Breast epithelium (tissue), 4 donors: ENCODE measurements around the gene FIZ1. TPM values are rescaled to one million over a fixed set of nuclear protein-coding genes. Genes with fewer than 3 reads are reported as not detected.
A peak's percentile ranks its signal among the peaks of the same experiment; 100 is the strongest.

Experiments used
- DNase-seq, 2 donors: peaks; one replicate each; pipeline ENCODE4 v3.0.0-alpha.2; 2019; ENCODE audit warnings: low spot score in 2 of 2
- H3K27ac ChIP-seq, 2 donors: fragments of 200-600 bp; sonication (generic) in 1 of 2; one replicate each; pipeline ENCODE4 v1.5.1; 2016 to 2019; ENCODE audit warnings: mild to moderate bottlenecking in 1 of 2
- H3K27me3 ChIP-seq, 2 donors: fragments of 200-600 bp; sonication (generic) in 1 of 2; one replicate each; pipeline versions ENCODE4 v1.5.1 to v1.6.0; 2017 to 2019; ENCODE audit warnings: control low read depth in 1 of 2, mild to moderate bottlenecking in 1 of 2
- H3K36me3 ChIP-seq: fragments of 200-600 bp; one replicate; pipeline ENCODE4 v1.5.1; 2019
- H3K4me1 ChIP-seq, 2 donors: fragments of 200-600 bp; sonication (generic); one replicate each; pipeline ENCODE4 v1.5.1; 2016 to 2019; ENCODE audit warnings: control low read depth in 1 of 2
- H3K4me3 ChIP-seq, 3 donors: fragments of 200-600 bp; sonication (generic); 1 replicate in 2 of 3; 2 replicates in 1 of 3; pipeline ENCODE4 v1.5.1; 2016 to 2019; ENCODE audit warnings: mild to moderate bottlenecking in 3 of 3, moderate library complexity in 2 of 3
- H3K9me3 ChIP-seq, 2 donors: fragments of 200-600 bp; sonication (generic) in 1 of 2; one replicate each; pipeline ENCODE4 v1.5.1; 2016 to 2019; ENCODE audit warnings: control low read depth in 1 of 2
- CTCF ChIP-seq, 3 donors: fragments of 450-650 bp; IDR thresholded peaks; one replicate each; pipeline ENCODE4 v1.5.1; 2016 to 2017; ENCODE audit warnings: antibody characterized with exemption in 3 of 3, mild to moderate bottlenecking in 3 of 3, moderate library complexity in 3 of 3
- POLR2A ChIP-seq: fragments of 450-650 bp; IDR thresholded peaks from one replicate; pipeline ENCODE4 v1.6.1; 2016; ENCODE audit warnings: antibody characterized with exemption, mild to moderate bottlenecking, moderate library complexity
- POLR2AphosphoS5 ChIP-seq, 3 donors: sonication (generic); formaldehyde crosslinking; IDR thresholded peaks; one replicate each; pipeline ENCODE4 v1.6.1; 2017; ENCODE audit warnings: antibody characterized with exemption in 3 of 3
- intact Hi-C: fragments of 100-400 bp; cut with DNase I; formaldehyde crosslinking; loops from one replicate; pipeline ENCODE4 v1.15.1; 2023; ENCODE audit warnings: low total_unique reads
- total RNA-seq, 3 donors: library from RNA; depleted of rRNA; stranded (reverse); fragments of >200 nt; gene quantifications; one replicate each; pipeline ENCODE4 v1.1.0, GENCODE V29; 2016

Gene FIZ1
- total RNA-seq, 3 donors from 2014 or later: 3.7 to 7.5 (median 6.1) TPM

GRCh38 chr19:55613396-55613795 is 14.1 kb upstream of the FIZ1 start:
- Histone ChIP-seq H3K27ac (no peak overlapping the region), H3K4me3 (no peak overlapping the region), H3K27me3 (no peaks in the 10 kb centered on the region), H3K36me3 (peaks cover 22% of the 10 kb centered on the region), H3K9me3 (no peaks in the 10 kb centered on the region), H3K4me1 (no peaks in the 10 kb centered on the region)
- TF ChIP-seq POLR2AphosphoS5 (IDR thresholded peaks at IDR 0.05) (no peak), POLR2A (no peak), CTCF (IDR thresholded peaks at IDR 0.05) (no peak)
- intact Hi-C loops: no loop called here
- no peak for DNase-seq

DNA sequence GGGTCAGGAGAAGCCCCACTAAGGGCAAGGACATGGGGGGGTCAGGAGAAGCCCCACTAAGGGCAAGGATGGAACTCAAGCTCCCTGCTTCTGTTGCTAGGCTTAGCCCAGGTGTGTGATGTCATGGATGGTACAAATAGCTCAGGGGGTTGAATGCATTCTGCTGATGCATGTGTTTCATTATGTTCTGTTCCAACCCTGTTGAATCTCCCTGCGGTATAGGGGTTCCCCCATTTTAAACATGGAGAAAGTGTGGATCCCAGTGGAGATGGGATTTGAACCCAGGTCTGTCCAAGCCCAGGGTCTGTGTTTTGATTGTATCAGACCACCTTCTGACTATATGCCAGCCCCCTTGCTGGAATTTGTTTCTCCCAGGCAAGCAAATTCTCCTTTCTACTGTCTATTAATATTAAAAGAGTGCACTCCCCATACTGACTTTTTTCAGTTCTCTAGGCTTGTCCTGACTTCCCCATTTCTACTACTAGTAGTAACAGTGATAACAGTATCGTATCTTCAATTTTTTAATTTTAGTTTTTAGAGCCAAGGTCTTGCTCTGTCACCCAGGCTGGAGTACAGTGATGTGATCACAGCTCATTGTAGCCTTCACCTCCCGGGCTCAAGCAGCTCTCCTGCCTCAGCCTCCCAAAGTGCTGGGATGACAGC is 12.8 kb upstream of the FIZ1 start:
- TF ChIP-seq POLR2AphosphoS5 (IDR thresholded peaks at IDR 0.05) (no peak), CTCF (IDR thresholded peaks at IDR 0.05) (no peak), POLR2A (no peak)
- peaks cover 22% of the 10 kb centered on the region for H3K36me3 ChIP-seq
- H3K4me1 ChIP-seq: no peaks in the 10 kb centered on the region
- DNase-seq: no peak
- intact Hi-C loops: no loop called here
- no peaks in the 10 kb centered on the region for H3K27me3 ChIP-seq
- H3K4me3 ChIP-seq: no peak overlapping the region
- H3K27ac ChIP-seq: no peak overlapping the region
- no peaks in the 10 kb centered on the region for H3K9me3 ChIP-seq

DNA sequence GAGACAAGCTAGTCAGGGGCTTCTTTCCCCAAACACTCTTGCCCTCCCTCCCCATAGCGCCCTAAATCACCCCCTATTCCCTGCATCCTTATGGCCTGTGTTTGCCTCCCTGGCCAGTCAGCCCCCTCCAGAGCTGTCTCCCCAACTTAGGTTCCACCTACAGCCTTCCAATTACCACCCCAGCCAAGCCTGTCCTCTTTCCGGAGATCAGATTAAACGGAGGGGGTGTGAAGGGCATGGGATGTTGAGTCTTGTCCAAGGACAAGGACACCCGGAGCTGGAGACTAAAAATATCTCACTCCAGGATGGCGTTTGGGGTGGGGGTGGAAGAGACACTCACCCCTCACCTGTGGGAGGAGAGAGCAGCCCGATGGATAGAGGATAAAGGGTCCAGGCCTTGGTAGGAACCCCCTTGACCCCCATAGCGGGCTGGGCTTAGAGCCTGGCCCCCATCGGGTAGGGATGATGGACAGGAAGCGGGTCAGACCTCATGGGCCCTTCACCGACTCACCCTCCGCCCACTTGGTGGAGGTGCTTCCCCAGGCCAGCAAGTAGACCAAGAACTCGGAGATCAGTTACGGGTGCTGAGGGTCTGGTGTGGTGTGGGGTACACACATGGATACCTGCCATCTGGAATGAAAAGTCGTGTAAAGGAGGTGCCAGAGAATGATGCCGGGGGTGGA is 12.1 kb upstream of the FIZ1 start:
- TF ChIP-seq CTCF (IDR thresholded peaks at IDR 0.05): no peak
- TF ChIP-seq POLR2AphosphoS5 (IDR thresholded peaks at IDR 0.05): no peak
- no peak for TF ChIP-seq POLR2A
- H3K4me3 ChIP-seq: no peak overlapping the region
- no peaks in the 10 kb centered on the region for H3K9me3 ChIP-seq
- no peak for DNase-seq
- H3K36me3 ChIP-seq: peaks cover 22% of the 10 kb centered on the region
- no peak overlapping the region for H3K27ac ChIP-seq
- no peaks in the 10 kb centered on the region for H3K27me3 ChIP-seq
- H3K4me1 ChIP-seq: peaks cover 0 to 5% of the 10 kb centered on the region in 2 donors
- intact Hi-C loops: no loop called here

DNA sequence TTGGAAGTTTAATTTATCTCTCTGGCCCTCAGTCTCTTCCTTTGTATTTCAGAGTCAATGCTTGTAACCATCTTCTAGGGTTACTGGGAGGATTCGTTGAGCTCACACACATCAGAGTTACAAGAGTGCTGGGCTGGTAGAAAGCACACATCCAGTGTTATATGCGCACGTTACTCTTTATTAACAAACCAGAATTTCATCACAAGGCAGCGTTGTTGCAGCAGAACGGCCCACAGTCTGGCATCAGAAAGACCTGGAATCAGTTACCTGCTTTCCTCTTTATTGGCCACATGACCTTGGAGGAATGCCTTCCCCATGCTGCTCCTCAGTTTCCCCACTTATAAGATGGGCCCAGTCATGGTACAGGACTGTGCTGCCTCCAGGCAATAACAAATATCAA is 10.0 kb upstream of the FIZ1 start:
- Histone ChIP-seq H3K27me3 (no peaks in the 10 kb centered on the region), H3K36me3 (peaks cover 5% of the 10 kb centered on the region), H3K9me3 (no peaks in the 10 kb centered on the region), H3K27ac (no peak overlapping the region), H3K4me3 (no peak overlapping the region), H3K4me1 (peaks cover 0 to 6% of the 10 kb centered on the region in 2 donors)
- DNase-seq: no peak
- intact Hi-C loops: no loop called here
- TF ChIP-seq CTCF (IDR thresholded peaks at IDR 0.05) (no peak), POLR2A (no peak), POLR2AphosphoS5 (IDR thresholded peaks at IDR 0.05) (no peak)

- Histone ChIP-seq H3K4me3 (peak overlapping the region in 2 of 3 donors; percentile 88 to 91), H3K36me3 (no peaks in the 10 kb centered on the region), H3K9me3 (no peaks in the 10 kb centered on the region), H3K27me3 (no peaks in the 10 kb centered on the region), H3K4me1 (peaks cover 0 to 6% of the 10 kb centered on the region in 2 donors), H3K27ac (peak overlapping the region; percentile 93 to 98)
- TF ChIP-seq POLR2A: no peak
- no peak for TF ChIP-seq CTCF (IDR thresholded peaks at IDR 0.05)
- TF ChIP-seq POLR2AphosphoS5 (IDR thresholded peaks at IDR 0.05): no peak
- intact Hi-C loops: no loop called here
- no peak for DNase-seq
These were observed 7.5 kb upstream of the FIZ1 start for GRCh38 chr19:55606817-55607216.
